HepG2 (cell line): ENCODE data around the gene TFCP2L1. TPM values are rescaled to one million over a fixed set of nuclear protein-coding genes. Genes with fewer than 3 reads are reported as not detected.
A peak's percentile ranks its signal among the peaks of the same experiment; 100 is the strongest.

Source experiments
- ATAC-seq: fragments of 200-7000 bp; cut with Tn5 transposase; 3 replicates; pipeline ENCODE4 v1.9.1; 2020; ENCODE audit warnings: mild to moderate bottlenecking, moderate library complexity
- BruUV-seq: library from RNA; stranded (reverse); fragments of 400-500 nt; replicated peaks from 2 replicates; lab custom pipeline; 2021; lab: Mats Ljungman, UMichigan
- CTCF ChIA-PET: fragments of 300-600 bp; formaldehyde crosslinking; extraction: SDS; loops from one replicate; lab custom pipeline; 2021; ENCODE audit warnings: low total read pairs, inconsistent platforms, low intra/inter-chr PET ratio; lab: Yijun Ruan, JAX
- POLR2A ChIA-PET: fragments of 350-600 bp; sonication (Branson Sonifier 250); formaldehyde crosslinking; loops from one replicate; lab custom pipeline; 2020; ENCODE audit warnings: antibody characterized with exemption, inconsistent platforms; lab: Yijun Ruan, JAX
- DNase-seq: peaks from one replicate; pipeline ENCODE4 v3.0.0-alpha.2; 2015; ENCODE audit warnings: low spot score
- FAIRE-seq: peaks from 3 replicates; lab custom pipeline; 2011; peaks lifted over from hg19 to GRCh38; lab: Jason Lieb, UNC
- H2AFZ ChIP-seq: one replicate; pipeline ENCODE4 v1.6.1; 2011; ENCODE audit warnings: low read length, inconsistent platforms
- H3K27ac ChIP-seq: fragments of 300-600 bp; 3 replicates; pipeline ENCODE4 v1.8.0; 2011; ENCODE audit warnings: mixed run types, mild to moderate bottlenecking, mixed read lengths, low read length, inconsistent platforms; ENCODE audit not compliant: insufficient read depth; ENCODE audit errors: extremely low read length
- H3K27me3 ChIP-seq, 2 experiments: fragments of 200-600 bp in 1 of 2; 2 replicates in 1 of 2; 3 replicates in 1 of 2; pipeline versions ENCODE4 v1.6.0 to v1.8.0; 2011; ENCODE audit warnings: low read length in 2 of 2, mild to moderate bottlenecking in 2 of 2, moderate library complexity in 2 of 2, inconsistent platforms in 1 of 2; ENCODE audit not compliant: insufficient read depth in 2 of 2, control insufficient read depth in 1 of 2
- H3K36me3 ChIP-seq, 2 experiments: fragments of 200-600 bp in 1 of 2; replicated peaks in 1 of 2; 2 replicates in 1 of 2; 3 replicates in 1 of 2; pipeline versions ENCODE4 v1.5.1 to v1.8.0; 2011; ENCODE audit warnings: low read length in 2 of 2, inconsistent platforms in 1 of 2; ENCODE audit not compliant: insufficient read depth in 2 of 2, control insufficient read depth in 1 of 2
- H3K4me1 ChIP-seq: 2 replicates; pipeline ENCODE4 v1.5.1; 2012; ENCODE audit warnings: low read length, inconsistent platforms; ENCODE audit not compliant: insufficient read depth
- H3K4me2 ChIP-seq: 2 replicates; pipeline ENCODE4 v1.6.0; 2011; ENCODE audit warnings: low read depth, low read length, inconsistent platforms
- H3K4me3 ChIP-seq, 3 experiments: fragments of 200-600 bp in 1 of 3; sonication (generic), shearing (Covaris generic) in 1 of 3; replicated peaks in 1 of 3; 2 replicates each; pipeline ENCODE4 v1.5.1; 2011 to 2016; ENCODE audit warnings: low read length in 3 of 3, inconsistent platforms in 2 of 3, low read depth in 2 of 3, mild to moderate bottlenecking in 2 of 3, control low read depth in 1 of 3, mixed read lengths in 1 of 3; ENCODE audit not compliant: insufficient read depth in 1 of 3
- H3K79me2 ChIP-seq: one replicate; pipeline ENCODE4 v1.6.1; 2011; ENCODE audit warnings: low read length, inconsistent platforms; ENCODE audit not compliant: insufficient read depth
- H3K9ac ChIP-seq: 2 replicates; pipeline ENCODE4 v1.6.0; 2011; ENCODE audit warnings: mild to moderate bottlenecking, low read depth, low read length, inconsistent platforms; ENCODE audit not compliant: insufficient read depth
- H3K9me3 ChIP-seq: 2 replicates; pipeline ENCODE4 v1.5.1; 2012; ENCODE audit warnings: mild to moderate bottlenecking, low read length
- H4K20me1 ChIP-seq: 2 replicates; pipeline ENCODE4 v1.6.0; 2011; ENCODE audit warnings: inconsistent platforms, mild to moderate bottlenecking, low read length, moderate library complexity; ENCODE audit not compliant: insufficient read depth
- CCDC6 ChIP-seq: sonication (generic); formaldehyde crosslinking; IDR thresholded peaks from 2 replicates; pipeline ENCODE4 v1.8.1; 2022; ENCODE audit warnings: mild to moderate bottlenecking, missing genetic modification reagents, moderate library complexity
- E2F5 ChIP-seq: sonication (generic); formaldehyde crosslinking; conservative IDR thresholded peaks from 2 replicates; pipeline ENCODE4 v1.4.0; 2020; ENCODE audit warnings: missing genetic modification reagents
- HMGA1 ChIP-seq: sonication (generic); formaldehyde crosslinking; conservative IDR thresholded peaks from 2 replicates; pipeline ENCODE4 v1.4.0; 2020; ENCODE audit warnings: missing genetic modification reagents
- HNRNPK ChIP-seq: fragments of 200-400 bp; formaldehyde crosslinking; IDR thresholded peaks from 2 replicates; pipeline ENCODE4 v1.6.1; 2018; ENCODE audit warnings: low read length, low read depth, moderate library complexity, mild to moderate bottlenecking; ENCODE audit not compliant: poor library complexity, severe bottlenecking
- JUN ChIP-seq: sonication (generic); formaldehyde crosslinking; IDR thresholded peaks from 2 replicates; pipeline ENCODE4 v1.4.0; 2020; ENCODE audit warnings: mild to moderate bottlenecking, missing genetic modification reagents
- KAT2B ChIP-seq: fragments of 150-350 bp; IDR thresholded peaks from 2 replicates; pipeline ENCODE4 v1.6.1; 2014; ENCODE audit warnings: low read depth, low read length, borderline replicate concordance
- MTA3 ChIP-seq: sonication (generic); formaldehyde crosslinking; IDR thresholded peaks from 2 replicates; pipeline ENCODE4 v1.4.0; 2020; ENCODE audit warnings: missing genetic modification reagents
- MTF2 ChIP-seq: sonication (generic); formaldehyde crosslinking; IDR thresholded peaks from 2 replicates; pipeline ENCODE4 v1.5.0; 2020; ENCODE audit warnings: missing genetic modification reagents, borderline replicate concordance
- RARA ChIP-seq: IDR thresholded peaks from 2 replicates; pipeline ENCODE4 v1.6.1; 2016; ENCODE audit warnings: missing genetic modification reagents, missing compliant biosample characterization
- TIGD3 ChIP-seq: sonication (generic); formaldehyde crosslinking; IDR thresholded peaks from 2 replicates; pipeline ENCODE4 v1.5.1; 2020; ENCODE audit warnings: mild to moderate bottlenecking, missing genetic modification reagents, borderline replicate concordance
- ZFX ChIP-seq: sonication (generic); formaldehyde crosslinking; IDR thresholded peaks from 2 replicates; pipeline ENCODE4 v1.4.0; 2020; ENCODE audit warnings: mild to moderate bottlenecking, low read depth, missing genetic modification reagents, moderate library complexity
- ZNF20 ChIP-seq: sonication (generic); formaldehyde crosslinking; IDR thresholded peaks from 2 replicates; pipeline ENCODE4 v1.4.0; 2020; ENCODE audit warnings: mild to moderate bottlenecking, moderate library complexity, missing genetic modification reagents
- ZNF205 ChIP-seq: IDR thresholded peaks from 2 replicates; pipeline ENCODE4 v1.6.1; 2018; ENCODE audit warnings: missing biosample characterization, missing genetic modification reagents
- ZNF275 ChIP-seq: sonication (generic); formaldehyde crosslinking; IDR thresholded peaks from 2 replicates; pipeline ENCODE4 v1.8.0; 2022; ENCODE audit warnings: missing genetic modification reagents, mild to moderate bottlenecking, inconsistent platforms, borderline replicate concordance
- ZNF460 ChIP-seq: sonication (generic); formaldehyde crosslinking; IDR thresholded peaks from 2 replicates; pipeline ENCODE4 v1.5.1; 2020; ENCODE audit warnings: missing genetic modification reagents, mild to moderate bottlenecking, borderline replicate concordance
- ZNF605 ChIP-seq: sonication (generic); formaldehyde crosslinking; IDR thresholded peaks from 2 replicates; pipeline ENCODE4 v1.8.0; 2022; ENCODE audit warnings: mild to moderate bottlenecking, missing genetic modification reagents
- ZNF660 ChIP-seq: sonication (generic); formaldehyde crosslinking; IDR thresholded peaks from 2 replicates; pipeline ENCODE4 v1.5.1; 2020; ENCODE audit warnings: mild to moderate bottlenecking, low read depth, missing genetic modification reagents, borderline replicate concordance
- WGBS: methylation state at CpG from one replicate; pipeline ENCODE4 v1.1.6; 2017; ENCODE audit warnings: low lambda C conversion rate; 5-methylcytosine and 5-hydroxymethylcytosine counted together
- in situ Hi-C: cut with HindIII; loops from 2 replicates; pipeline ENCODE4 v1.10.0; 2017; ENCODE audit warnings: low pct_unique_long_range_greater_than_20kb; ENCODE audit not compliant: extremely low pct_ligation_motif_present
- intact Hi-C: fragments of 100-400 bp; cut with micrococcal nuclease; formaldehyde crosslinking; loops from one replicate; pipeline ENCODE4 v1.10.0; 2022; ENCODE audit not compliant: unreplicated experiment
- polyA plus RNA-seq, 8 experiments: library from polyadenylated mRNA; depleted of rRNA in 3 of 8; stranded (reverse) in 7 of 8; unstranded in 1 of 8; fragments of >200 nt; fragmentation: Illumina TruSeq in 4 of 8; extraction: Trizol in 4 of 8; gene quantifications; 2 replicates each; pipeline versions ENCODE4 v1.2.1 to v1.2.3, GENCODE V29; 2011 to 2016; ENCODE audit warnings: low read depth in 4 of 8, missing spikeins in 1 of 8, mixed read lengths in 1 of 8; ENCODE audit not compliant: insufficient read depth in 1 of 8
- total RNA-seq, 5 experiments: library from RNA; depleted of rRNA; stranded (reverse); fragments of >200 nt; fragmentation: Illumina TruSeq; extraction: Trizol; gene quantifications; 2 replicates each; pipeline ENCODE4 v1.2.3, GENCODE V29; 2016; ENCODE audit warnings: low read depth in 1 of 5
- TF ChIP-seq, protein P1 (sequence below): sonication (generic); formaldehyde crosslinking; IDR thresholded peaks from 2 replicates; pipeline ENCODE4 v1.4.0; 2020; ENCODE audit warnings: missing genetic modification reagents

The TFCP2L1 gene
- total and polyA plus RNA-seq, 2 of the 13 experiments (the other 11 are each of a cell fraction or from before 2014, with no cell fraction given) = under 0.01 TPM; not detected in 1

GRCh38 chr2:121253674-121254240, 31.2 kb downstream of the TFCP2L1 start (continued):
- no peak for TF ChIP-seq ZNF605 (CRISPR knock-in tag)
- no peak for TF ChIP-seq ZNF660 (CRISPR knock-in tag)
- no peak for TF ChIP-seq ZFX (CRISPR knock-in tag)
- no peak for TF ChIP-seq KAT2B

DNA sequence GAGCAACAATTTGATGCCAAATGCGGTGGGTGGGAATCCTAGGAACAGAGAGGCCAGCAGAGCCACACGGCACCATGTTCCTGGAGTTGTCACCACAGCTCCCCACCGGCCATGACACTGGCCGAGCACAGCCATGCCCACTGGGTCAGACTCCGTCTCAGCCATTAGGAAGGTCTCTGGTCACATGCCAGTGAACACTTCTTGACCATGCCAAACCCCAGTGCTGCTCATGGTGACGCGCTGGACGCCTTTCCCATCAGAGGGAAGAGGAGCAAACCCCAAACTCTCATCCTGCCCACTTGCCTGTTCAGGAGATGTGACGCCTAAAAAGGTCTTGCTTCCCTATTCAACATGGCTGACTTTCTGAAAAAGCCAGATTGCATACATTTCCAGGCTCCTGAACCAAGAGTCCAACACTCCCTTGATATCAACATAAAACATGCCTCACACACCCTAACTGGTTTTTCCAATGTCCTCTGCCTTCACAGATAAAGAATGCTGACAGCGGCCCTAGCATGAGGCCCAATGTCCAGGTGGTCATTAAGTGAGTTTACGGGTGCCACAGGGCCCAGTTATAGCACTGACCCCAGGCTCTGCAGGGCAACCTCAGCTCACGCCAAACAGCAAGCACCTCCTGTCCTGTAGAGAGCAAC, 31.9 kb downstream of the TFCP2L1 start:
- in situ Hi-C loops = no loop called here
- H3K4me2 ChIP-seq = no peak overlapping the region
- peaks cover 10 to 57% of the 10 kb centered on the region in 2 experiments for H3K27me3 ChIP-seq
- WGBS = 34% methylated on average over 10 of the region's 12 CpGs
- ATAC-seq = peak; percentile 31; the same call in 1 of the 3 replicates
- intact Hi-C loops = no loop called here
- DNase-seq = no peak
- no peaks in the 10 kb centered on the region for H3K4me1 ChIP-seq
- no peaks in the 10 kb centered on the region for H3K9me3 ChIP-seq
- no peak overlapping the region for H3K4me3 ChIP-seq
- ChIA-PET POLR2A (no interaction called here), CTCF (no interaction called here)
- H3K36me3 ChIP-seq = no peaks in the 10 kb centered on the region
- no peak overlapping the region for H2AFZ ChIP-seq
- no TSS peak for BruUV-seq
- no peak overlapping the region for H3K27ac ChIP-seq
- no peaks in the 10 kb centered on the region for H3K79me2 ChIP-seq
- no peaks in the 10 kb centered on the region for H4K20me1 ChIP-seq
- FAIRE-seq = no peak
- no peak overlapping the region for H3K9ac ChIP-seq
- TF ChIP-seq ZNF205 (CRISPR knock-in tag) (no peak), ZNF275 (no peak), JUN (CRISPR knock-in tag) (no peak), RARA (no peak), HMGA1 (CRISPR knock-in tag) (no peak), ZNF20 (CRISPR knock-in tag) (no peak), ZNF460 (CRISPR knock-in tag) (no peak), CCDC6 (CRISPR knock-in tag) (no peak), HNRNPK (no peak), MTF2 (CRISPR knock-in tag) (no peak), TIGD3 (CRISPR knock-in tag) (no peak), MTA3 (CRISPR knock-in tag) (no peak), E2F5 (CRISPR knock-in tag) (no peak)
- TF ChIP-seq, protein P1, sequence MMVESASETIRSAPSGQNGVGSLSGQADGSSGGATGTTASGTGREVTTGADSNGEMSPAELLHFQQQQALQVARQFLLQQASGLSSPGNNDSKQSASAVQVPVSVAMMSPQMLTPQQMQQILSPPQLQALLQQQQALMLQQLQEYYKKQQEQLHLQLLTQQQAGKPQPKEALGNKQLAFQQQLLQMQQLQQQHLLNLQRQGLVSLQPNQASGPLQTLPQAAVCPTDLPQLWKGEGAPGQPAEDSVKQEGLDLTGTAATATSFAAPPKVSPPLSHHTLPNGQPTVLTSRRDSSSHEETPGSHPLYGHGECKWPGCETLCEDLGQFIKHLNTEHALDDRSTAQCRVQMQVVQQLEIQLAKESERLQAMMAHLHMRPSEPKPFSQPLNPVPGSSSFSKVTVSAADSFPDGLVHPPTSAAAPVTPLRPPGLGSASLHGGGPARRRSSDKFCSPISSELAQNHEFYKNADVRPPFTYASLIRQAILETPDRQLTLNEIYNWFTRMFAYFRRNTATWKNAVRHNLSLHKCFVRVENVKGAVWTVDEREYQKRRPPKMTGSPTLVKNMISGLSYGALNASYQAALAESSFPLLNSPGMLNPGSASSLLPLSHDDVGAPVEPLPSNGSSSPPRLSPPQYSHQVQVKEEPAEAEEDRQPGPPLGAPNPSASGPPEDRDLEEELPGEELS (CRISPR knock-in tag) = no peak
